ENCODE data around the gene RASA4B. TPM values are rescaled to one million over a fixed set of nuclear protein-coding genes. Genes with fewer than 3 reads are reported as not detected.

RASA4B gene
- total RNA-seq, 2 donors from 2014 or later = 8.5 to 21.9 TPM

DNA sequence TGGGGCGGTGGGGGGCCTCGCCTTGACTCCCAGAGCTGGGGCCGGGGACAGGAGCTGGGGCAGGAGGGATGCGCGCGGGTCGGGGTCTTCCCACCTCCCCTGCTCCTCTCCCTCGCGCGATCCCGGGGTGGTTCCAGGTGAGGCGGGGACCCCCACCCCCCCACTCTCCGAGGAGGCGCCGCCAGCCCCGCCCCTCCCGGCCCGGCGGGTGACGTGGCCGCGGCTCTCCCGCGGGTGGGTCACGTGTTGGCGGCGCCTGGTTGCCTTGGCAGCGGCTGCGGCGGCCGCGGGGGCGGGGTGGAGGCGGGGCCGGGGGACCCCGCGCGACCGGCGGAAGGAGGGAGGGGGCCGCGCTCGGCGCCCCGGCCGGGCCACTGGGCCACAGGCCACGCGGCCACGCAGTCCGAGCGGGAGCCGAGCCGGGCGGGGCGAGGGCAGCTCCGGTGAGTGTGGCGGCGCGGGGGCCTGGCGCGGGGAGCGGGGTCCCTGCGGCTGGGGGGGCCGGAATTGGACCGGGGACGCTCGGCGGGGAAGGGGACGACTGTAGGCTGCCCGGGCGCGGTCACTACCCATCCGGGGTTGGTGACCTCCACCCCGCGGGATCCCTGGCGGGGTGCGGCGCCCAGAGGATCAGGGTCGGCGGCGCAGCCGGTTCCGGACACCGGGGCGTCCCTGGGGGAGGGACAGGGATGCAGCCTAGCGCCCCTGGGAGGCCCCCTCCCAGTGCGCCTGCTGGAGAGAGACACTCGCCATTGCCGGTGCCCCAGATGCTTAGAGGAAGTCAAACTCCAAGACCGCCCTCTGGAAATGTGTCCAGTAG, 84.1 kb downstream of the RASA4B start, which contains the start of gene ORAI2:
Gene ORAI2 (plus strand): TSS at position 357 of the 820 bp plus-strand sequence. CDS start 5,382 bp downstream, outside the sequence.
- no peaks in the 10 kb centered on the region for H3K9me3 ChIP-seq
- DNase-seq (ENCODE audit: low spot score) = no peak

More for the DNA sequence above, 84.1 kb downstream of the RASA4B start, which contains the start of gene ORAI2:
- TF ChIP-seq, protein P1, sequence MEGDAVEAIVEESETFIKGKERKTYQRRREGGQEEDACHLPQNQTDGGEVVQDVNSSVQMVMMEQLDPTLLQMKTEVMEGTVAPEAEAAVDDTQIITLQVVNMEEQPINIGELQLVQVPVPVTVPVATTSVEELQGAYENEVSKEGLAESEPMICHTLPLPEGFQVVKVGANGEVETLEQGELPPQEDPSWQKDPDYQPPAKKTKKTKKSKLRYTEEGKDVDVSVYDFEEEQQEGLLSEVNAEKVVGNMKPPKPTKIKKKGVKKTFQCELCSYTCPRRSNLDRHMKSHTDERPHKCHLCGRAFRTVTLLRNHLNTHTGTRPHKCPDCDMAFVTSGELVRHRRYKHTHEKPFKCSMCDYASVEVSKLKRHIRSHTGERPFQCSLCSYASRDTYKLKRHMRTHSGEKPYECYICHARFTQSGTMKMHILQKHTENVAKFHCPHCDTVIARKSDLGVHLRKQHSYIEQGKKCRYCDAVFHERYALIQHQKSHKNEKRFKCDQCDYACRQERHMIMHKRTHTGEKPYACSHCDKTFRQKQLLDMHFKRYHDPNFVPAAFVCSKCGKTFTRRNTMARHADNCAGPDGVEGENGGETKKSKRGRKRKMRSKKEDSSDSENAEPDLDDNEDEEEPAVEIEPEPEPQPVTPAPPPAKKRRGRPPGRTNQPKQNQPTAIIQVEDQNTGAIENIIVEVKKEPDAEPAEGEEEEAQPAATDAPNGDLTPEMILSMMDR (IDR thresholded peaks at IDR 0.05) = no peak
- H3K27ac ChIP-seq = peak within 1 kb of the TSS in 1 of 2 donors; percentile 55
- no peaks in the 10 kb centered on the region for H3K36me3 ChIP-seq
- no peaks in the 10 kb centered on the region for H3K27me3 ChIP-seq (replicated peaks; ENCODE audit: insufficient read depth)
- ATAC-seq (ENCODE audit: insufficient number of reproducible peaks, low FRiP score, low read depth) = peak; percentile 85
- peak within 1 kb of the TSS; percentile 92 for H3K4me3 ChIP-seq
- peaks cover 0 to 18% of the 10 kb centered on the region in 2 donors for H3K4me1 ChIP-seq (ENCODE audit: control insufficient read depth in 1 of 2, low read depth in 2 of 2)

Other genes with a start within 250 kb of the RASA4B start
- 10 to 100 TPM; 10.0 to 30.2 TPM for gene SH2B2, start 230.9 kb downstream of the RASA4B start, total RNA-seq
- gene SPDYE6, start 161.3 kb downstream of the RASA4B start, total RNA-seq = not detected
- gene PRKRIP1, start 121.4 kb downstream of the RASA4B start, total RNA-seq = 10 to 100 TPM; 47.0 to 80.4 TPM
- gene ORAI2, start 84.2 kb downstream of the RASA4B start, total RNA-seq = 10 to 100 TPM; 33.4 to 37.6 TPM
- gene ALKBH4, start 52.9 kb downstream of the RASA4B start, total RNA-seq = 10 to 100 TPM; 15.9 to 29.6 TPM
- gene LRWD1, start 52.8 kb downstream of the RASA4B start, total RNA-seq = 10 to 100 TPM in 1 of 2 donors, 1 to 10 TPM in 1; 7.9 to 10.9 TPM
- 10 to 100 TPM; 10.7 to 22.9 TPM for gene POLR2J, start 38.9 kb downstream of the RASA4B start, total RNA-seq
- gene UPK3BL2, start 25.9 kb upstream of the RASA4B start, total RNA-seq = 10 to 100 TPM; 10.8 to 14.7 TPM
- not detected for gene SPDYE2, start 33.4 kb upstream of the RASA4B start, total RNA-seq
- gene POLR2J3, start 54.8 kb upstream of the RASA4B start, total RNA-seq = 10 to 100 TPM; 36.3 to 68.0 TPM
- gene RASA4, start 99.0 kb upstream of the RASA4B start, total RNA-seq = 10 to 100 TPM; 42.8 to 82.3 TPM
- 10 to 100 TPM; 39.0 to 45.2 TPM for gene UPK3BL1, start 125.0 kb upstream of the RASA4B start, total RNA-seq
- not detected for gene SPDYE2B, start 132.5 kb upstream of the RASA4B start, total RNA-seq
- gene POLR2J2, start 153.9 kb upstream of the RASA4B start, total RNA-seq = 10 to 100 TPM in 1 of 2 donors, 1 to 10 TPM in 1; 3.4 to 14.3 TPM
- gene FAM185A, start 231.2 kb upstream of the RASA4B start, total RNA-seq = 10 to 100 TPM; 19.0 to 22.4 TPM